ENCODE measurements around the gene TAF1B.

The TAF1B gene

GRCh38 chr2:9944330-9944758, 101.1 kb downstream of the TAF1B start:
- no peak for DNase-seq

GRCh38 chr2:9945596-9945995, 102.3 kb downstream of the TAF1B start:
- no peak for DNase-seq

DNA sequence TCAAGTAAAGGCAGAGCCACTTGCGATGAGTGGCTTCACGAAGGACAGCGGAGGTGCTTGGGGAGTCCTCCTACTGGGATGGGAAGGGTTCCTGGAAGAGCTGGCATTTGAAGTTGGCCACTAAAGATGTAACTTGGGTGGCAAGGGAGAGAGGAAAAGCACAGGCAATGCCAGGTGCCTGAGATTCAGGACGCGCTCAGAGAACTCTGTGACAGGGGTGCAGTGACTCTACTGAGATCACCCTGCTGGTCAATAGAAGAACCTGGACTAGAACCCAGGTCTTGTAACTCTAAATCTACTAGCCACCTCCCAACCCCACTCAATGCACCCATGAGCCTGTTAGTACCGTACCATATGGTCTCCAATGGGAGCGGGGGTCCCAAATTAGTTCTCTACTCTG, 102.8 kb downstream of the TAF1B start:
- no peak for DNase-seq

DNA sequence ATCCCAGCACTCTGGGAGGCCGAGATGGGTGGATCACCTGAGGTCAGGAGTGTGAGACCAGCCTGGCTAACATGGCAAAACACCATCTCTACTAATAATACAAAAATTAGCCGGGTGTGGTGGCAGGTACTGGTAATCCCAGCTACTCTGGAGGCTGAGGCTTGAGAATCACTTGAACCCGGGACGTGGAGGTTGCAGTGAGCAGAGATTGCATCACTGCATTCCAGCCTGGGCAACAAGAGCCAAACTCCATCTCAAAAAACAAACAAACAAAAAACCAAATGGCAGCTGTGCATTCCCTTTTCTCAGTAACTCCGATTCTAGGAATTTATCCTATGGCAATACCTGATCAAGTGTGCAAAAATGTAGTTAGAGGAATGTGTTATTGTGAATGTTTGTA, 103.5 kb downstream of the TAF1B start:
- DNase-seq: no peak

GRCh38 chr2:9948721-9949120, 105.4 kb downstream of the TAF1B start:
- no peak for DNase-seq

DNA sequence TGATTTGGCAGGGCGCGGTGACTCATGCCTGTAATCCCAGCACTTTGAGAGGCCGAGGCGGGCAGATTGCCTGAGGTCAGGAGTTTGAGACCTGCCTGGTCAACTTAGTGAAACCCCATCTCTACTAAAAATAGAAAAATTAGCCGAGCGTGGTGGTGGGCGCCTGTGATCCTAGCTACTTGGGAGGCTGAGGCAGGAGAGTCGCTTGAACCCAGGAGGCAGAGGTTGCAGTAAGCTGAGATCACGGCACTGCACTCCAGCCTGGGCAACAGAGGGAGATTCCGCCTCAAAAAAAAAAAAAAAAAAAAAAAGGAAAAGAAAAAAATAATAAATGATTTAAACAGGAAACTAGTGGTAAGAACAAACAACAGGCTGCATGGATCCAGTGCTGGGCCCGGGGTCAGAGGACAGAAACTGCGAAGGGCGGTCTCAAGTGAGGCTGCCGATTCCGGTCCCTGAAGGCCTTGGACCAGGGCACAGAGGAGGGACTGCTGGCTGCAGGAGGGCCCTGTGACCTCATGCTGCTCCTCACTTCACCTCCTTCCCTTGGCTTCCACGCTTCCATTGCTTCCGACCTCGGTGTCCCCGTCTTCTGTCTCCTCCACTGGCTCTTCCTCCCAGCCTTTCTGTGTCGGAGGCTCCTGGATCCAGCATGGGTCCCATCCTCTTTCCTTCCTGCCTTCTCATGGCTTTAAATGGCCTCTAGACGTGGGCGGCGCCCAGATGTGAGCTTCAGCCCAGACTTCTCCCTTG, 106.1 kb downstream of the TAF1B start:
- DNase-seq: no peak

DNA sequence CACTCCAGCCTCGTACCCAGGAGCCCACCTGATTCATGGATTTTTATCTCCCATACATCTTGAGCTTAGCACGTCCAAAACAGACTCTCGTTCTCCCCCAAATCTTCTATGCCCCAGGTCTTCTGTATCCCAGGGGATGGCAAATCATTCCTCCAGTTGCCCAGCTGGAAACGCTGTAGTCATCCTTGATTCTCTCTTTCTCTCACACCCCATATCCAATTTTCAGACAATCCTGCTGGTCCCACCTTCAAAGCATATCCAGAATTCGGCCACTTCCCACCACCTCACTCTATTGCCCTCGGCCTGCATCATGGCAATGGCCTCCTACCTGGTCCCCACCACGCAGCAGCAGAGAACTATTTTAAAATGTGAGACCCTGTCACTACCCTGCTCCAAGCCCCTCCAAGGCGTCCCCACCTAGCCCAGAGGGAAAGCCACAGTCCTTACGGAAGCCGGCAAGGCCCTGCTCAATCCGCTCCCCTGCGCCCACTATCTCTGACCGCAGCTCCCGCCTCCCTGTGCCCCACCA, 106.8 kb downstream of the TAF1B start:
- DNase-seq: no peak

- no peak for DNase-seq
These were observed 107.4 kb downstream of the TAF1B start for GRCh38 chr2:9950521-9951271.

- no peak for DNase-seq
These were observed 107.9 kb downstream of the TAF1B start for GRCh38 chr2:9951272-9951521.

DNA sequence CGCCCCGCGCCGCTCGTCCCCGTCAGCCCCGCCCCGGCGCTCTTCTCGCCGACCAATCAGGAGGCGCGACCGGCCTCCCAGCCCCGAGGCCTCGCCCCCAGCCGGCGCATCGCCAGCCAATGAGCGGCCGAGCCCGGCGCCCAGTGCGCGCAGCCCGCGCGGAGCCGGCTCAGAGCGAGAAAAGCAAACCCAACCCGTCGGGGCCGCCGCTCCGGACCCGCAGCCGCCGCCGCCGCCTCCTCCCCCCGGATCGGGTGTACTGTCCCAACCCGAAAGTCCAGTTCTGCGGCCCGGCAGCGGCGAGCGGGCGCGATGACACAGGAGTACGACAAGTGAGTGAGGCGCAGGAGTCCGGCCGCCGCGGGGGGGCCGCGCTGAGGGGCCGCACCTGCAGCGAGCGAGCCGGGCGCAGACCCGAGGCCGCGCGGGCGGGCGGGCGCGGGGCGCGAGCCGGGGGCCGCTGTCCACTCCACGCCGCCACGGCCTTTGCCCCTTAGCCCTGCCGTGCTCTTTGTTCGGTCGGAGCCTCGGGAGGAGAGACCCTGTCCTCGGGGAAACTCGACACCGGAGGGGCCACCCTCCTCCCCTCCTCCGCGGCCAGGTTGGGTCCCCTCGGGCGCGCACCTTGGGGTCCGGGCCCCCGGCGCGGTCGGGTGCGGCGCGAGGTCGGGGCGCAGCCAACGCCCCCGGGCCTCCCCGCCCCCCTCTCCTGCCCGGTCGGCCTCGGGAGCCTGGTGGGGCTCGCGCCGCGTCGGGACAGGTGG, 108.4 kb downstream of the TAF1B start, which contains the start of gene GRHL1:
GRHL1 (plus strand) TSS at position 172 of the 764 bp plus-strand sequence; CDS start at position 313, 141 bp downstream.
- peak; percentile 83 for DNase-seq

DNA sequence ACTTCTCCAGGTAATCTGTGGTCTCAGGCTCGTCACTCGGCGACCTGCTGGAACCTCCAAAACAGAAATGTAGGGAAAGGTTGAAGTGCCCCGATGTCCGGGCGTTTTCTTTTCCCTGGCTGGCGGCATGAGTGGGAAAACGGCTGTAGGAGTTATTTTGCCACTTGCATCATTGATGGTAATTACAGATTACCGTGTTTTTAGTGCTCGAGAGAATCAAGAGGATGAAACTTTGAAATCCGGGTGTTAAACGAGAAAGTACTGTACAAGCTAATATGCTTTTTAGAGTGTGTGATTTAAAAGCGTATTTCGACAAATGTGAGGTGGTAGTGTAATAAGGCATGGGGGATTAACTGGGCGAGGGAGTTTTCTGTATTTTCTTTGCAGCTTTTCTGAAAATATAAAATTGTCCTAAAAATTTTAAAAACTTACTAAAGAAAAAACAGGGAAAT, 109.0 kb downstream of the TAF1B start:
- no peak for DNase-seq

- no peak for DNase-seq
These were observed 109.7 kb downstream of the TAF1B start for GRCh38 chr2:9952856-9953503.

GRCh38 chr2:9954136-9954535, 110.9 kb downstream of the TAF1B start:
- no peak for DNase-seq

GRCh38 chr2:9958057-9958456, 114.8 kb downstream of the TAF1B start:
- no peak for DNase-seq

GRCh38 chr2:9959262-9959661, 116.0 kb downstream of the TAF1B start:
- no peak for DNase-seq

- DNase-seq: no peak
These were observed 117.7 kb downstream of the TAF1B start for GRCh38 chr2:9961013-9961412.

DNA sequence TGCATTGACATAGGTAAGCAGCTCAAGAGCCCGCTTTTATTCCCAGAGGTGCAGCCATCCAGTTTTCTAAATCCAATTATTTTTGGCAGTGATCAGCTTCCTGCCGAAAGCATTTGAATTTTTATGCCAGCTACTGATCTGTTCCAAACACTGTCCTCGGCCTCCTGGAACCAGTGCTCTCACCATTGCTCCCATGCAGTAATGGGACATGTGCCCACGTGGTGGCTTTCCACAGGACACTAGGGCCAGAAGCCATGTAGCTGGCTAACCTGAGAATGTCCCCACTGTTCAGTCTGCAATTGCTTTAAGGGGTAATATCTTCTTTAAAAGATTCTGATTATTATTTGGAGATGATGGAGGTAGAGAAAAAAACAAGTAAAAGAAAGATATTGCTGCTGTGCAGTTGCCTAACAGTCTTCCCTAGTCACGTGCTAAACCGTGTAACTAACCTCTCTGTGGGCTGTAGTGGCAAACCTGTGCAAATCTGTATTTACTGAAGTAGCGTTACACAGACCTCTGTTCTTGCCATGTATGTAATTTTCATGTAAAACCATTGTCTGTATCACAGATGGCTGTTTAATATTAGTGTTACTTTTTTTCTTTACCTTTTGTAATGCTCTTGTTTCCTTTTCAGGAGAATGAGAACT, 121.2 kb downstream of the TAF1B start:
- DNase-seq: no peak

DNA sequence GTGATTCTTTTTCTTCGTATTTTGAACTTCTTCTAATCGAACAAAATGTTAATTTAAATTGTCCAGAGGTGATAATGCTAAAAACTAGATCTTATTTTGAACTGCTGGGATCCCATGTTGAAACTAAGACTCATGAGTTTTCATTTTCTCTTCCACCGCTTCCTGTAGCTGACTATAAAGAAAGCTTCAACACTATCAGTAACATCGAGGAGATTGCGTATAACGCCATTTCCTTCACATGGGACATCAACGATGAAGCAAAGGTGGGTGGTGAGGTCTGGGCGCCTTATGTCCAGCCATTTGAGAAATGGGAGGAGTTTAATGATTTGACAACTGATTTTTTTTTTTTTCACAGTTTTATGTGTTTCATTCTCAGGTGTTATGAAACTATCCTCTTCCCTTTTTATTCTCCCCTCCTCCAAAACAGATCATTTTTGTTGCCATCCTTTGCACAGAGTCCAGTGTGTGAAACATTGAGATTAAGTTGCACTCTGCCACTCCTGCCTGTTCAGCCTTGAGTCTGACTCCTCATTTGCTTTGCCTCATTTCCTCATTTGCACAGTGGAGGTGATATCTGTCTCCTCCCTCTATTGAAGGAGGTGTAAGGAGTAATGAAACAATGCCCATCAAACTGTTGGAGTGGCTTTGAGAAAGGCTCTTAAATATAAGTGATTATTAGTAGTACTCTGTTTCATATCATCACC, 122.0 kb downstream of the TAF1B start:
- DNase-seq: no peak

GRCh38 chr2:9966491-9967022, 123.3 kb downstream of the TAF1B start:
- DNase-seq: no peak

DNA sequence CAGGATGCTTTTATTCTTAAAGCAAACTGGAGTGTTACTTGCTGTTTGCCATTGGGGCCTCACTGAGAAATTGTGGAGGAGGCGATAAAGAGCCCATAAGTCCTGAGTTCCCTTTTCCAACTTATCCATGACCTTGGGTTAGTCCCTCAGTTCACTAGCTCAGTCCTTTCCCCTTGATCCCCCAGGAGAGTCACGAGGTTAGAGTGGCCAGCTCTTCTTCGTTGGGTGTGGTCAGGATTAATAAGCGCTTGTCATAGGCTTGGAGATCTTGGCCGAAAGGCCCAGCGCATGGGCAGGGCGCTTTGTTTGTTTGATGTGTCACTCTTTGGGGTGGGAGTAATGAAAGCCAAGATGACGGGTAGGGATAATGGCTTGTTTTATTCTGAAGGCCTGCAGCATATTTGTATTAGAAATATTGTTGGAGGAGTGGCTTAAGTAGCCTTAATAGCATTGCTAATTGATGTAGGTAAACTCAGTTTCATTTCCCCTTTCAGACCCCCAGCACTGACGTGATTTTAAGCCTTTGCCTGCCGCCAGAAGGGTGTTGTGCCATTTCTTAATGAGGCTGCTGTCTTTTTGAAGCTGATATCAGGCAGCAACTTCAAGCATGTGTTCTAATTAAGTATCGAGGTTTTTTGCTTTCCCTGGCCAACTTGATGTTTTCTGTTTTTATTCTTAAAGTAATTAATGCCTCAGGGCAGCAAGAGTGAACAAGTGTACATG, 123.9 kb downstream of the TAF1B start:
- DNase-seq: no peak
